ENCODE measurements around the gene MGRN1. TPM values are rescaled to one million over a fixed set of nuclear protein-coding genes. Genes with fewer than 3 reads are reported as not detected.
A peak's percentile ranks its signal among the peaks of the same experiment; 100 is the strongest.

The MGRN1 gene
- total RNA-seq, 1 donor from 2014 or later: 79.7 TPM

- no peak overlapping the region for H3K4me3 Mint-ChIP-seq
- peaks cover 3% of the 10 kb centered on the region for H3K27me3 Mint-ChIP-seq (ENCODE audit: low read depth)
- no peak for TF ChIP-seq CTCF (conservative IDR thresholded peaks at IDR 0.05)
- no peak for DNase-seq (ENCODE audit: low read depth, low spot score)
- no peak overlapping the region for H3K27ac Mint-ChIP-seq (ENCODE audit: unreplicated experiment)
- no peaks in the 10 kb centered on the region for H3K4me1 Mint-ChIP-seq
- H3K9me3 Mint-ChIP-seq: no peaks in the 10 kb centered on the region
- H3K36me3 Mint-ChIP-seq (ENCODE audit: low read depth): no peaks in the 10 kb centered on the region
Observed at GRCh38 chr16:4599545-4599944, 25.1 kb upstream of the MGRN1 start.

- Mint-ChIP-seq H3K36me3 (ENCODE audit: low read depth) (no peaks in the 10 kb centered on the region), H3K4me3 (no peak overlapping the region), H3K4me1 (no peaks in the 10 kb centered on the region), H3K27ac (ENCODE audit: unreplicated experiment) (no peak overlapping the region), H3K9me3 (no peaks in the 10 kb centered on the region), H3K27me3 (ENCODE audit: low read depth) (peaks cover 3% of the 10 kb centered on the region)
- no peak for DNase-seq (ENCODE audit: low read depth, low spot score)
- no peak for TF ChIP-seq CTCF (conservative IDR thresholded peaks at IDR 0.05)
Observed at GRCh38 chr16:4601036-4601863, 23.4 kb upstream of the MGRN1 start.

- DNase-seq (ENCODE audit: low read depth, low spot score): no peak
- Mint-ChIP-seq H3K27me3 (ENCODE audit: low read depth) (peaks cover under 1% of the 10 kb centered on the region), H3K27ac (ENCODE audit: unreplicated experiment) (no peak overlapping the region), H3K9me3 (no peaks in the 10 kb centered on the region), H3K4me1 (no peaks in the 10 kb centered on the region), H3K36me3 (ENCODE audit: low read depth) (no peaks in the 10 kb centered on the region), H3K4me3 (no peak overlapping the region)
- TF ChIP-seq CTCF (conservative IDR thresholded peaks at IDR 0.05): no peak
Observed at GRCh38 chr16:4601864-4602186, 22.8 kb upstream of the MGRN1 start.

- Mint-ChIP-seq H3K4me3 (no peak overlapping the region), H3K27me3 (ENCODE audit: low read depth) (no peaks in the 10 kb centered on the region), H3K9me3 (no peaks in the 10 kb centered on the region), H3K36me3 (ENCODE audit: low read depth) (no peaks in the 10 kb centered on the region), H3K4me1 (no peaks in the 10 kb centered on the region), H3K27ac (ENCODE audit: unreplicated experiment) (no peak overlapping the region)
- no peak for TF ChIP-seq CTCF (conservative IDR thresholded peaks at IDR 0.05)
- DNase-seq (ENCODE audit: low read depth, low spot score): no peak
Observed at GRCh38 chr16:4602331-4602730, 22.3 kb upstream of the MGRN1 start.

GRCh38 chr16:4603624-4604170 is 20.9 kb upstream of the MGRN1 start:
- Mint-ChIP-seq H3K36me3 (ENCODE audit: low read depth) (no peaks in the 10 kb centered on the region), H3K9me3 (no peaks in the 10 kb centered on the region), H3K27me3 (ENCODE audit: low read depth) (no peaks in the 10 kb centered on the region), H3K4me3 (no peak overlapping the region), H3K4me1 (no peaks in the 10 kb centered on the region), H3K27ac (ENCODE audit: unreplicated experiment) (peak overlapping the region; percentile 62)
- no peak for DNase-seq (ENCODE audit: low read depth, low spot score)
- no peak for TF ChIP-seq CTCF (conservative IDR thresholded peaks at IDR 0.05)
